NCI-H2081 (cell line): ENCODE results near the gene ZNF425.
A peak's percentile ranks its signal among the peaks of the same experiment; 100 is the strongest.
"Not testable (repeated sequence)": the region's sequence is repeated elsewhere in the genome, so short reads cannot be mapped to it uniquely, and the experiment has no call there.

Experiments used
- DNase-seq, 2 experiments: peaks; one replicate each; lab custom pipeline; 2025; lab: John Stamatoyannopoulos, UW

ZNF425 gene

GRCh38 chr7:149130572-149131198 lies 4.6 kb upstream of the ZNF425 start:
- DNase-seq = no peak

GRCh38 chr7:149126662-149127266 lies 640 bp upstream of the ZNF425 start:
- DNase-seq = peak; percentile 56 to 59

- DNase-seq = no peak
Observed at GRCh38 chr7:149125189-149125862, 798 bp downstream of the ZNF425 start.

- DNase-seq = no peak
Observed at GRCh38 chr7:149109969-149110368, 16.2 kb downstream of the ZNF425 start.

GRCh38 chr7:149104749-149105148 lies 21.4 kb downstream of the ZNF425 start:
- DNase-seq = no peak

- no peak for DNase-seq
Observed at GRCh38 chr7:149104214-149104613, 21.9 kb downstream of the ZNF425 start.

- no peak for DNase-seq
Observed at GRCh38 chr7:149103424-149103823, 22.7 kb downstream of the ZNF425 start.

GRCh38 chr7:149102666-149103065 lies 23.5 kb downstream of the ZNF425 start:
- DNase-seq = no peak

- no peak for DNase-seq
Observed at GRCh38 chr7:149100821-149101220, 25.3 kb downstream of the ZNF425 start.

GRCh38 chr7:149099058-149099457 lies 27.1 kb downstream of the ZNF425 start:
- no peak for DNase-seq

- DNase-seq = no peak
Observed at GRCh38 chr7:149097088-149097487, 29.0 kb downstream of the ZNF425 start.

GRCh38 chr7:149093228-149093627 lies 32.9 kb downstream of the ZNF425 start:
- DNase-seq = no peak

GRCh38 chr7:149092244-149092643 lies 33.9 kb downstream of the ZNF425 start:
- DNase-seq = not testable (repeated sequence)

- peak; percentile 93 to 94 for DNase-seq
Observed at GRCh38 chr7:149090397-149091195, 35.5 kb downstream of the ZNF425 start, which contains the start of gene ZNF786. Gene ZNF786, minus strand, starts transcription at chr7:149090718. Its CDS starts 78 bp downstream, at chr7:149090640.

GRCh38 chr7:149087376-149087775 lies 38.7 kb downstream of the ZNF425 start:
- no peak for DNase-seq

GRCh38 chr7:149085866-149086265 lies 40.3 kb downstream of the ZNF425 start:
- no peak for DNase-seq

- DNase-seq = no peak
Observed at GRCh38 chr7:149084407-149084806, 41.7 kb downstream of the ZNF425 start.

GRCh38 chr7:149081914-149082313 lies 44.2 kb downstream of the ZNF425 start:
- no peak for DNase-seq

GRCh38 chr7:149077594-149077993 lies 48.5 kb downstream of the ZNF425 start:
- no peak for DNase-seq

- no peak for DNase-seq
Observed at GRCh38 chr7:149075286-149075685, 50.8 kb downstream of the ZNF425 start.

GRCh38 chr7:149074116-149074885 lies 51.8 kb downstream of the ZNF425 start:
- no peak for DNase-seq

- no peak for DNase-seq
Observed at GRCh38 chr7:149072438-149072775, 53.7 kb downstream of the ZNF425 start.
